HEK293 (cell line): ENCODE measurements around the gene CCDC187.

Source experiments
- ZNF112 ChIP-seq: fragments of 450-650 bp; formaldehyde crosslinking; IDR thresholded peaks from 2 replicates; pipeline ENCODE4 v1.5.0; 2017; ENCODE audit warnings: missing biosample characterization, missing genetic modification characterization
- ZNF155 ChIP-seq: fragments of 450-650 bp; formaldehyde crosslinking; IDR thresholded peaks from 2 replicates; pipeline ENCODE4 v1.5.1; 2016; ENCODE audit warnings: missing biosample characterization, missing genetic modification characterization
- TF ChIP-seq, protein P1 (sequence below): fragments of 450-650 bp; formaldehyde crosslinking; IDR thresholded peaks from 2 replicates; pipeline ENCODE4 v1.5.1; 2016; ENCODE audit warnings: missing biosample characterization, missing genetic modification characterization

DNA sequence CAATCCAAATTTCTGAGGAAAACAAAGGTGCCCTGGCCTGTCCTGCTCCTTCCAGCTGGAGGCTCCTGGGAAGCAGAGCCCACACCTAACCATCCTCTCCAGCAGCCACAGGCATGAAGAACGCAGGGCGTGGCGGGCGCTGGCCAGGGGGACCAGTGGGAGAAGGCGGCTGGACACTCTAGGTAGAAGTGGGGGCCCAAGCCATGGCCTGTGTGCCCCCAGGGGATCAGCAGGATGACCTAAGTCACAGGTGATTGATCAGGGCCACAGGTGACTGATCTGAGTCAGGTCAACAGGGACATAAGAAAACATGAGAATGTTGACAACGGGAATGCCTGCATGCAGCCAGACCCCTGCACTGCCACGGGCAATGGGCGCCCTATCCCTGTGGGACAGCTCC is 61.6 kb downstream of the CCDC187 start:
- TF ChIP-seq ZNF112 (tag by site-specific recombination) = no peak
- TF ChIP-seq, protein P1, sequence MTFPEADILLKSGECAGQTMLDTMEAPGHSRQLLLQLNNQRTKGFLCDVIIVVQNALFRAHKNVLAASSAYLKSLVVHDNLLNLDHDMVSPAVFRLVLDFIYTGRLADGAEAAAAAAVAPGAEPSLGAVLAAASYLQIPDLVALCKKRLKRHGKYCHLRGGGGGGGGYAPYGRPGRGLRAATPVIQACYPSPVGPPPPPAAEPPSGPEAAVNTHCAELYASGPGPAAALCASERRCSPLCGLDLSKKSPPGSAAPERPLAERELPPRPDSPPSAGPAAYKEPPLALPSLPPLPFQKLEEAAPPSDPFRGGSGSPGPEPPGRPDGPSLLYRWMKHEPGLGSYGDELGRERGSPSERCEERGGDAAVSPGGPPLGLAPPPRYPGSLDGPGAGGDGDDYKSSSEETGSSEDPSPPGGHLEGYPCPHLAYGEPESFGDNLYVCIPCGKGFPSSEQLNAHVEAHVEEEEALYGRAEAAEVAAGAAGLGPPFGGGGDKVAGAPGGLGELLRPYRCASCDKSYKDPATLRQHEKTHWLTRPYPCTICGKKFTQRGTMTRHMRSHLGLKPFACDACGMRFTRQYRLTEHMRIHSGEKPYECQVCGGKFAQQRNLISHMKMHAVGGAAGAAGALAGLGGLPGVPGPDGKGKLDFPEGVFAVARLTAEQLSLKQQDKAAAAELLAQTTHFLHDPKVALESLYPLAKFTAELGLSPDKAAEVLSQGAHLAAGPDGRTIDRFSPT = no peak
- TF ChIP-seq ZNF155 (tag by site-specific recombination) = no peak
